Measurements from ENCODE around the gene LHFPL2.

- TF ChIP-seq CTCF (IDR thresholded peaks at IDR 0.05) (no peak), EZH2 (IDR thresholded peaks at IDR 0.05; ENCODE audit: borderline replicate concordance, insufficient read depth, low read depth, low read length, poor library complexity, severe bottlenecking) (no peak)
Observed at GRCh38 chr5:78594610-78595457, 53.7 kb downstream of the LHFPL2 start.
